ENCODE results near the gene DNAJC17.

The DNAJC17 gene

GRCh38 chr15:40790718-40791117 lies 16.6 kb downstream of the DNAJC17 start:
- DNase-seq (ENCODE audit: low read depth in 2 of 2) = no peak

DNA sequence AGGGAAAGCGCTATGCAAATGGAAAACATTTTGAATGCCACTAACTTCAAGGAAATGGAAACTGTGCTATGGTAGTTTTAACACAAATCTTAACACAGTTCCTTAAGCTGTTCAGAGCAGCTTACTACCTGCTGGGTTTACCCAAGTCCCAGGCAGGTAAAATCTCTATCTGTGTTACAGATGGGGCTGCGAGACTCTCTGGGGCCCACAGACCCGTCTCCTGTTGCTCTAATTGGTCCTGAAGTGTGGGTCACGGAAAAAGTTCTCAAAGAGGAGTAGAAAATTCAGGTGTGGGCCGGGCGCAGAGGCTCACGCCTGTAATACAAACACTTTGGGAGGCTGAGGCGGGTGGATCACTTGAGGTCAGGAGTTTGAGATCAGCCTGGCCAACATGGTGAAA lies 17.3 kb downstream of the DNAJC17 start:
- DNase-seq (ENCODE audit: low read depth in 2 of 2) = no peak

DNA sequence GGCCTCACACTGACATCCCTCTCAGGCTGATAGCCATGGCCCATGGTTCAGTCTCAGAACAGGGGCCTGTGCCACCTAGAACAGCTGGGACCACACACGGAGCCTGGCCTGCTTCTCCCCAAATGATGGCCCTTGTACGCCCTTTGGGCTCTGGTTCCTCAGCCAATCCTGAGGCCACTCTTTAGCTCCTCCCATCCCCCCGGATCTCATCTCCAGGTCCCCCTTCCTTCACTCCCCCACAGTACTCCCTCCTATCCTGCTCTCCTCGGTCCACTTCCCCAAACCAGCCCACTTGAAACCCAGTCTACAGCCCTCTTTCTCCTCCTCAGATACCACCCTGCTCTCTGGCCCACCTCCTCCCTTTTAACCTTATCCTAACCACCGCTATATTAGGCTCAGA lies 18.2 kb downstream of the DNAJC17 start:
- DNase-seq (ENCODE audit: low read depth in 2 of 2) = no peak

DNA sequence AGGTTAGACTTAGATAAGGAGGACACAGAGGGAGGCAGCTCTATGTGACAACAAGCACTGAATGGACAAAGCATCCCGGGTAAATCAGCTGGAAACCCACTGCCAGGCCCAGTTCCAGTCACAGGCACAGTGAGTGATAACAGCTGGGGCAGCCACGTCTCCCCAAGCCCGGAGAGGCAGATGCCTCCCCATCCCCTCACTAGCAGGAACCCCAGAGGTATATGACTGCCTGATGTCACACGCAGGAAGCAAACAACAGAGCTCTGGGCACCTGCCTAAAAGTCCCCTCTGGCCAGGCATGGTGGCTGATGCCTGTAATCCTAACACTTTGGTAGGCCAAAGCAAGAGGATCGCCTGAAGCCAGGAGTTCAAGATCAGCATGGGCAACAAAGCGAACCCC lies 19.3 kb downstream of the DNAJC17 start:
- DNase-seq (ENCODE audit: low read depth in 2 of 2) = no peak

- peak; percentile 46 to 55 for DNase-seq (ENCODE audit: low read depth in 2 of 2)
Observed at GRCh38 chr15:40787344-40787841, 19.9 kb downstream of the DNAJC17 start.

DNA sequence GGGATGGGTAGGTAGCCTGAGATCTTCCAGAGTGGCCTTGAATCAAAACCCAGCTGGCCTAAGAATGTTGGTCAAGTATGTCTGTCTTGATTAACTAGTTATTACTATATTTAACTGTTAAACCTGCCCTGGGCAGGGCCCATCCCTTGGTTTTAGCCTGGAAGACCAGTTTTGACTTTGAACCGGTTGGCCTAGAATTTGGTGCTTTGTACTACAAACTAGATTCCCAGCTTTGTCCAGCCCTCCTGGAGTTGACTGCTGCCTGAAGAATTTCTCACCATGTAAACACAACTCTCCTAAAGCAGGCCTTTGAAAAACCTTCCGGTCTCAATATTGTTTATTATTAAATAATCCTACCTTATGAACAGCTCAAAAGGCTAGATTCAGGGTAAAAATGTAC lies 21.5 kb downstream of the DNAJC17 start:
- DNase-seq (ENCODE audit: low read depth in 2 of 2) = no peak

DNA sequence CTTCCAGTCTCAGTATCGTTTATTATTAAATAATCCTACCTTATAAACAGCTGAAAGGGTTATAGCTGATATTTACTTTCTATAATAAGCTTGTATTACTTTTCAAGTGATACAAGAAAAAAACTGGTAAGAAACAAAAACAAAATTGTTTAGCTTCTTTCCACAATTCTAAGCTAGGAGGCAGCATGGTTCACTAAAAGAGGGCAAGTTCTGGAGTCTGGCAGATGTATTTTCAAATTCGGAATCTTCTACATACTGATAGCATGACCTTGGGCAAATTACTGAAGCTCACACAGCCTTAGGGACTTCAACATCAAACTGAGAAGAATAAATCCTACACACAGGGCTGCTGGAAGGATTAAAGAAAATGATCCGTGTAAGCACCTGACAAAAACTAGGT lies 22.1 kb downstream of the DNAJC17 start:
- no peak for DNase-seq (ENCODE audit: low read depth in 2 of 2)

- DNase-seq (ENCODE audit: low read depth in 2 of 2) = peak; percentile 68 to 73
Observed at GRCh38 chr15:40782609-40783227, 24.6 kb downstream of the DNAJC17 start.

GRCh38 chr15:40776537-40777141 lies 30.6 kb downstream of the DNAJC17 start:
- no peak for DNase-seq (ENCODE audit: low read depth in 2 of 2)

DNA sequence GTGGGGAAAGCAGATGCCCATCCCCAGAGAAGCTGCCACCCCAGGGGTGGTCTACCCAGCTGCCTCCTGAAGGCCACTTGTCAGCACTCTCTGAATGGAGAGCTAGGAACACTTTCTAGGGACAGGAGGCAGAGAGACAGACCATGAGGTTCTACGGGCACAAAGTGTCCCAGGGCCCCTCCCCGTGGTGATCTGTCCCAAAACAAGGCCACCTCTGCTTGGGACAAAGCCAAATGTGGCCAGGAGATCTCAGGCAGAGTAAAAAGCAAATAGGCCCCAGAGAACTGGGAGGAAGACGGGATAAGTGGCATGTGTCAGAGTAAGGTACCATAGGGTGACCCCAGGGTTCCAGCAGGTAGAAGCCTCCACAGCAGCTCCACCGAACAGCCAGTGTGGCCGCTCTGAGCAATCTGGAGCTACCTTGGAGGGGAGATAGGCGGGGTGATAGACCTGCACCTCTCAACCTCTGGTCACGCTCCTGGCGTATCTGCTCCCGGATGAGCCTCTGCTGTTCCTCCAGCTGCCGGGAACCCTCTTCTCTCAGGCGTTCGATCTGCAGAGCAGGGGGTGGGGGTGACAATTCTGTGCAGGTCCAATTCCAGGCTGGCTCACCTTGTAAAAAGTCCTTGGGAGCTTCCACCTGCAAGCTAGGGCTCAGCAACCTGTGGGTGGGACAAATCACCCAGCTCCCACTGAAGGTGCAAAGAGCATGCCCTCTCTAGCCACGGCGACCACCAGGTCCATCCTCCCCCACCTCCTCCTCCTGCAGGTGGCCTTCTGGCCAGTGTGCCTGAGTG lies 31.3 kb downstream of the DNAJC17 start:
- DNase-seq (ENCODE audit: low read depth in 2 of 2) = no peak

- no peak for DNase-seq (ENCODE audit: low read depth in 2 of 2)
Observed at GRCh38 chr15:40775007-40775406, 32.3 kb downstream of the DNAJC17 start.

- no peak for DNase-seq (ENCODE audit: low read depth in 2 of 2)
Observed at GRCh38 chr15:40773902-40774301, 33.4 kb downstream of the DNAJC17 start.

DNA sequence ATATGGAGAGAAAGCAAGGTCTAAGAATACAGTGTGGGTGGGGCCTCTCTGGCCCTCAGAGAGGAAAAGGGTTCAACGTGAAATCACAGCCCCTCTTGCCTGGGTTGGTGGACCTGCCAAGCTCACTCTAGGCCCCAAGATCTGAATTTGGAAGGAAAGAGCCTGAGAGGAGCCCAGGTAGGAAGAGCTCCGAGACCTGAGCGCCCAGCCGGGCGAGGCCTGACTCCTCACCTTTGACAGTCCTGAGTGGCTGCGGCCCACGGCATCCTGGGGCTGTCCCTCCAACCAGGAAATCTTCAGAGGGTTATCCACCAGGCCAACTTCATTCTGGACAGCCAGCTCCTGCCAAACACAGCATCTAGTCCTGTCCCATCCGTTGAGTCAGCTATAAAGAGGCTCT lies 33.8 kb downstream of the DNAJC17 start:
- DNase-seq (ENCODE audit: low read depth in 2 of 2) = no peak

DNA sequence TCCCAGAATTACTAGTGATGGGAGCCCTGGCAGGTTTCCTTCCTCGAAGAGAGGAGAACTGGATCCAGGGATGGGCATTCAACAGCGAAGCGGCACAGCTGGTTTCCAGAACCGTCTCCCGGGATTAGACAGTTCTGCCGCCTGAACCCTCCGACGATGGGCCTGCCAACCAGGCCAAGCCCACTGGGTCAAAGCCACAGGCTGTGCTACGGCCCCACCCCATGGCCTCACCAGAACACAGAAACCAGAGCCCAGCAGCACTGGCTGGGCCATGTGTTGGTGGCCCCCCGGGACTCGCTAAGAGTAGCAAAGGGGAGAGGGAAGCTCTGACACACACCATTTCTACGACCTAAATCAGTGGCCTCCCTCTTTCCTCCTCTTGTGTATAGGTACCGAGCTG lies 35.3 kb downstream of the DNAJC17 start:
- DNase-seq (ENCODE audit: low read depth in 2 of 2) = no peak

- DNase-seq (ENCODE audit: low read depth in 2 of 2) = no peak
Observed at GRCh38 chr15:40771242-40771641, 36.0 kb downstream of the DNAJC17 start.

DNA sequence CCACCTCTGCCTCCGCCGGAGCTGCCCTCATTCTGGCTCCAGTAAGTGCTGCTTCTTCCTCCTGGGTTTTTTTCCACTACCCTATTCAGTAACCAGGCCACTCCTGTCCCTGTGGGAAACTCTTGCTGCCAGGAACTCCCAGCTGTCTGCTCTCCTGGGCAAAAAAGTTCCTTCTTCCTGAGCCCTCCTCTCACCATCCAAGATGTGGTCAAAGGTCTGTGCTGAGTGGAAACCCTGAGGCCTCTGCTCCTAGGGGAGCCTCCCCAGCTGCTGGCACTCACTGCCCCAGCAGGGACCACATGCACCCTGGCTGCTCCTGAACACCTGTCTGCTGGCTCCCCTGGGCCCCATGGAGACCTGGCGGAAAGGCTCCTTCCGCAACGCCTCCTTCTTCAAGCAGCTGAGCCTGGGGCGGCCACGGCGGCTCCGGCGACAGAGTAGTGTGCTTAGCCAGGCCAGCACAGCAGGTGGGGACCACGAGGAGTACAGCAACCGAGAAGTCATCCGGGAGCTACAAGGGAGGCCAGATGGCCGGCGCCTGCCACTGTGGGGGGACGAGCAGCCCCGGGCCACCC lies 37.0 kb downstream of the DNAJC17 start:
- DNase-seq (ENCODE audit: low read depth in 2 of 2) = no peak

DNA sequence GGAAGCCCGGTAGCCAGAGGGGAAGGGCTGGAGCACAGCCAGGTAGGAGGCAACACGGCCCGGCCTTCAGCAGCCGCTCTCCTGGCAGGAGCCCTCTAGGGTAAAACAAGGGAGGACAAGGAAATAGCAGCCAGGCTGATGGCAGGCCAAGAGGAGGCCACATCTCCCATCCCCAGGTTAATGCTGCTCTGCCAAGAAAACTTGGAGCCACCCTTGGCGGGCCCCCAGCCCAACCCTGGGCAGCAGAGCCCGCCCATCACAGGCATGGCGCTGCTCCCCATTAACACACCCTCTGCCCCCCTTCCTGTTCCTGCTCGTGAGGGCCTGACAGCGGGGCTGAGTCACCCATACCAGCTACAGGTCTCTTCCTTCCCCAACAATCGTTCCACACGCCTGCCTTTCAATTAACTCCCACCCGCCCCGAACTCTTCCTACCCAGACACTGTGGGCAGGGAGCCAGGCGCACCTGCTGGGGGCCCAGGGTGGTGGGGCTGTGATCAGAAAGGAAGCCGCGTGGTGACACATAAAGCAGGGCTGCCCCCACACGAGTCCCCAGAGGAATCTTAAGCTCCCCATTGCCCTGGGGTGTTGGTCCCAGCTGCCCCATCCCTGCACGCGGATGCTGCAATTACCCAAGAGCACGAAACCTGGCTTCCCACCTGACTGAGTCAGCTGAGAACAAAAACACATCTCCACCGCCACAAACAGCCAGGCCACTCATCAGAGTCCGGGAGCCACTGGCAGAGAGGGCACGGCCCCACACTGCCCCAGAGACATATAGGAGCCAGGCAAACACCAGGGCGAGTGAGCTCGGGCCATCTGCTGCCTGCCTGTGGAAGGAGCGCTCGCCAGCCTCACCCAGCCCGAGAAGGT lies 37.8 kb downstream of the DNAJC17 start, which contains the start of gene C15orf62:
TSS of gene C15orf62 (plus strand) at position 707 of the 873 bp plus-strand sequence. CDS start 516 bp downstream, outside the sequence.
- DNase-seq (ENCODE audit: low read depth in 2 of 2) = peak; percentile 58 to 64

- no peak for DNase-seq (ENCODE audit: low read depth in 2 of 2)
Observed at GRCh38 chr15:40768521-40769273, 38.6 kb downstream of the DNAJC17 start.

- DNase-seq (ENCODE audit: low read depth in 2 of 2) = no peak
Observed at GRCh38 chr15:40767838-40768500, 39.3 kb downstream of the DNAJC17 start.
